ENCODE results near the gene TAS2R9.

GRCh38 chr12:10829994-10830393, 20.0 kb upstream of the TAS2R9 start:
- TF ChIP-seq CTCF (IDR thresholded peaks at IDR 0.05): no peak
- no peak for TF ChIP-seq POLR2A (IDR thresholded peaks at IDR 0.05)

Measured in testis (tissue), 2 donors.